H9 (cell line): Measurements from ENCODE around the gene ATP4A. TPM values are rescaled to one million over a fixed set of nuclear protein-coding genes. Genes with fewer than 3 reads are reported as not detected.

Experiments used
- DNase-seq: peaks from one replicate; pipeline ENCODE4 v3.0.0-alpha.2; 2017
- H2AFZ ChIP-seq: one replicate; pipeline ENCODE4 v1.6.1; 2013; ENCODE audit warnings: mild to moderate bottlenecking, low read length, control low read depth, moderate library complexity
- H2AK5ac ChIP-seq: 2 replicates; pipeline ENCODE4 v1.6.1; 2013; ENCODE audit warnings: low read length, control low read depth, mixed read lengths; ENCODE audit not compliant: insufficient read length
- H2BK120ac ChIP-seq: one replicate; pipeline ENCODE4 v1.6.1; 2013; ENCODE audit warnings: low read depth, mild to moderate bottlenecking, low read length, control low read depth, inconsistent platforms; ENCODE audit not compliant: poor library complexity, severe bottlenecking
- H2BK12ac ChIP-seq: 2 replicates; pipeline ENCODE4 v1.6.1; 2013; ENCODE audit warnings: low read length, control low read depth, mixed read lengths, low read depth; ENCODE audit not compliant: insufficient read length
- H2BK15ac ChIP-seq: 2 replicates; pipeline ENCODE4 v1.6.1; 2013; ENCODE audit warnings: low read depth, low read length, control low read depth
- H2BK20ac ChIP-seq: one replicate; pipeline ENCODE4 v1.6.1; 2013; ENCODE audit warnings: low read depth, mild to moderate bottlenecking, low read length, control low read depth, inconsistent platforms; ENCODE audit not compliant: poor library complexity, severe bottlenecking
- H2BK5ac ChIP-seq: 2 replicates; pipeline ENCODE4 v1.6.1; 2013; ENCODE audit warnings: low read length, control low read depth, mixed read lengths; ENCODE audit not compliant: insufficient read length
- H3K14ac ChIP-seq: 2 replicates; pipeline ENCODE4 v1.6.1; 2013; ENCODE audit warnings: low read length, control low read depth; ENCODE audit not compliant: insufficient read depth
- H3K18ac ChIP-seq: 2 replicates; pipeline ENCODE4 v1.6.1; 2013; ENCODE audit warnings: low read depth, mild to moderate bottlenecking, mixed read lengths, low read length, control low read depth; ENCODE audit not compliant: insufficient read length
- H3K23ac ChIP-seq: 2 replicates; pipeline ENCODE4 v1.6.1; 2013; ENCODE audit warnings: low read length, control low read depth, mixed read lengths, low read depth; ENCODE audit not compliant: insufficient read length
- H3K23me2 ChIP-seq: 2 replicates; pipeline ENCODE4 v1.6.1; 2013; ENCODE audit warnings: low read depth, mild to moderate bottlenecking, mixed read lengths, low read length, control low read depth; ENCODE audit not compliant: insufficient read length, poor library complexity, severe bottlenecking
- H3K27ac ChIP-seq: 2 replicates; pipeline ENCODE4 v1.5.1; 2013; ENCODE audit warnings: low read length, control low read depth, mixed read lengths, low read depth; ENCODE audit not compliant: insufficient read length
- H3K27me3 ChIP-seq: 2 replicates; pipeline ENCODE4 v1.6.1; 2013; ENCODE audit warnings: low read length, control low read depth, inconsistent platforms; ENCODE audit not compliant: insufficient read depth
- H3K4ac ChIP-seq: 2 replicates; pipeline ENCODE4 v1.6.1; 2013; ENCODE audit warnings: low read depth, mild to moderate bottlenecking, control low read depth, inconsistent platforms, low read length, moderate library complexity
- H3K4me1 ChIP-seq: 2 replicates; pipeline ENCODE4 v1.6.1; 2013; ENCODE audit warnings: low read length, control low read depth, inconsistent platforms; ENCODE audit not compliant: insufficient read depth
- H3K4me2 ChIP-seq: 2 replicates; pipeline ENCODE4 v1.6.1; 2013; ENCODE audit warnings: low read length, control low read depth, mixed read lengths; ENCODE audit not compliant: insufficient read length, insufficient read depth
- H3K56ac ChIP-seq: 2 replicates; pipeline ENCODE4 v1.6.1; 2013; ENCODE audit warnings: low read depth, mild to moderate bottlenecking, mixed read lengths, low read length, control low read depth; ENCODE audit not compliant: insufficient read length
- H3K79me1 ChIP-seq: 2 replicates; pipeline ENCODE4 v1.6.1; 2013; ENCODE audit warnings: low read depth, mild to moderate bottlenecking, moderate library complexity, low read length, control low read depth, inconsistent platforms; ENCODE audit not compliant: insufficient read depth, poor library complexity, severe bottlenecking
- H3K79me2 ChIP-seq: 2 replicates; pipeline ENCODE4 v1.6.1; 2013; ENCODE audit warnings: low read length, control low read depth, inconsistent platforms; ENCODE audit not compliant: insufficient read depth
- H3K9ac ChIP-seq: 2 replicates; pipeline ENCODE4 v1.6.1; 2013; ENCODE audit warnings: low read length, control low read depth, mixed read lengths; ENCODE audit not compliant: insufficient read length; ENCODE audit errors: extremely low read depth
- H3K9me3 ChIP-seq: one replicate; pipeline ENCODE4 v1.6.1; 2013; ENCODE audit warnings: low read depth, low read length, inconsistent platforms; ENCODE audit not compliant: control insufficient read depth
- H3T11ph ChIP-seq: one replicate; pipeline ENCODE4 v1.6.1; 2013; ENCODE audit warnings: mild to moderate bottlenecking, low read length, control low read depth, inconsistent platforms
- H4K20me1 ChIP-seq: one replicate; pipeline ENCODE4 v1.6.1; 2013; ENCODE audit not compliant: control insufficient read depth, insufficient read length, insufficient read depth
- H4K5ac ChIP-seq: 2 replicates; pipeline ENCODE4 v1.6.1; 2013; ENCODE audit warnings: low read depth, mild to moderate bottlenecking, mixed read lengths, low read length, control low read depth; ENCODE audit not compliant: insufficient read length
- H4K8ac ChIP-seq: replicated peaks from 2 replicates; pipeline ENCODE4 v1.6.1; 2013; ENCODE audit warnings: low read length, control low read depth, mixed read lengths, low read depth; ENCODE audit not compliant: insufficient read length
- H4K91ac ChIP-seq: 2 replicates; pipeline ENCODE4 v1.6.1; 2013; ENCODE audit warnings: low read depth, mild to moderate bottlenecking, moderate library complexity, mixed read lengths, low read length, control low read depth; ENCODE audit not compliant: insufficient read length
- H3K27ac Mint-ChIP-seq, 3 experiments: 2 replicates in 2 of 3; 3 replicates in 1 of 3; pipeline ENCODE4 v1.8.0; 2020 to 2021; ENCODE audit warnings: mixed read lengths in 3 of 3, mild to moderate bottlenecking in 1 of 3, moderate library complexity in 1 of 3
- H3K27me3 Mint-ChIP-seq: 2 replicates; pipeline ENCODE4 v1.8.0; 2021; ENCODE audit warnings: low read depth, mild to moderate bottlenecking, moderate library complexity, mixed read lengths
- H3K36me3 Mint-ChIP-seq, 3 experiments: 2 replicates in 2 of 3; 3 replicates in 1 of 3; pipeline ENCODE4 v1.8.0; 2020 to 2021; ENCODE audit warnings: low read depth in 3 of 3, mixed read lengths in 3 of 3; ENCODE audit not compliant: insufficient read depth in 1 of 3
- H3K4me1 Mint-ChIP-seq, 2 experiments: 2 replicates each; pipeline ENCODE4 v1.8.0; 2020; ENCODE audit warnings: mixed read lengths in 2 of 2
- H3K4me3 Mint-ChIP-seq, 2 experiments: 2 replicates in 1 of 2; 3 replicates in 1 of 2; pipeline ENCODE4 v1.8.0; 2020 to 2021; ENCODE audit warnings: mild to moderate bottlenecking in 2 of 2, mixed read lengths in 2 of 2, moderate library complexity in 1 of 2
- H3K9me3 Mint-ChIP-seq, 2 experiments: 2 replicates in 1 of 2; 3 replicates in 1 of 2; pipeline ENCODE4 v1.8.0; 2020; ENCODE audit warnings: mild to moderate bottlenecking in 2 of 2, mixed read lengths in 2 of 2, moderate library complexity in 1 of 2
- CTCF ChIP-seq: fragments of 200-600 bp; sonication (generic); conservative IDR thresholded peaks from 3 replicates; pipeline ENCODE4 v1.8.0; 2021; ENCODE audit warnings: antibody characterized with exemption, mild to moderate bottlenecking
- WGBS: extraction: QIAGEN DNeasy Blood & Tissue Kit; methylation state at CpG from one replicate; pipeline ENCODE4 v1.1.7; 2013; ENCODE audit warnings: missing lambda C conversion rate, low lambda C conversion rate, mixed read lengths; ENCODE audit not compliant: insufficient read length; ENCODE audit errors: extremely low coverage; 5-methylcytosine and 5-hydroxymethylcytosine counted together
- total RNA-seq: library from RNA; stranded (reverse); gene quantifications from 2 replicates; pipeline ENCODE4 v1.2.1, GENCODE V29; 2021

Gene ATP4A
- total RNA-seq, 1 experiment from 2014 or later = 0.24 TPM

DNA sequence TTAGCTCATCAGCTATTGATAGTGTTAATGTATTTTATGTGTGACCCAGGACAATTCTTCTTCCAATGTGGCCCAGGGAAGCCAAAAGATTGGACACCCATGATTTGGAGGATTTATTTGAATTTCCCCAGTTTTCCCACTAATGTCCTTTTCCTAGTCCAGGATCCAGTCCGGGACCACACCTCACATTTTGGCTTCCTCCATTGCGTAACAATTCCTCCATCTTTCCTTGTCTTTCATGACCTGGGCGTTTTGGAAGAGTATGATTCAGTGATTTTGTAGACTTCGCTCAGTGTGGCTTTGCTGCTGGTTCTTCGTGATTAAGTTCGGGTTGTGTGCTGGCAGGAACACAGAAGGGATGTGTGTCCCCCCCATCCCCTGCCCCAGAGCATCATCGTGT, 3.3 kb upstream of the ATP4A start:
- Mint-ChIP-seq H3K9me3 (peaks cover 0 to 2% of the 10 kb centered on the region in 2 experiments; a peak in 1 of 5 replicates), H3K4me3 (no peak overlapping the region), H3K27ac (no peak overlapping the region), H3K27me3 (peaks cover 26% of the 10 kb centered on the region), H3K36me3 (no peaks in the 10 kb centered on the region), H3K4me1 (peaks cover 6 to 10% of the 10 kb centered on the region in 2 experiments)
- Histone ChIP-seq H3K79me1 (no peaks in the 10 kb centered on the region), H2AK5ac (no peak overlapping the region), H4K20me1 (peaks cover 2% of the 10 kb centered on the region), H3K4ac (no peak overlapping the region), H3K14ac (no peak overlapping the region), H3K4me1 (no peaks in the 10 kb centered on the region), H3K9me3 (no peaks in the 10 kb centered on the region), H3K79me2 (no peaks in the 10 kb centered on the region), H3K27ac (no peak overlapping the region), H2BK5ac (no peak overlapping the region), H3T11ph (no peak overlapping the region), H4K8ac (no peak overlapping the region), H3K27me3 (no peaks in the 10 kb centered on the region), H4K91ac (no peak overlapping the region), H2BK20ac (no peak overlapping the region), H3K18ac (no peak overlapping the region), H4K5ac (no peak overlapping the region), H3K23ac (no peak overlapping the region), H3K9ac (no peak overlapping the region), H3K4me2 (no peak overlapping the region), H2BK120ac (no peak overlapping the region), H3K56ac (no peak overlapping the region), H2BK15ac (no peak overlapping the region), H3K23me2 (no peaks in the 10 kb centered on the region), H2BK12ac (no peak overlapping the region), H2AFZ (no peak overlapping the region)
- TF ChIP-seq CTCF = no peak
- no peak for DNase-seq
- no CpG with 5 or more reads among the region's 7 CpGs for WGBS
